KG1 (cell line): ENCODE data around the gene SIRPA.
"Not testable (repeated sequence)": the region's sequence is repeated elsewhere in the genome, so short reads cannot be mapped to it uniquely, and the experiment has no call there.

Source experiments
- DNase-seq: peaks from one replicate; lab custom pipeline; 2025; lab: John Stamatoyannopoulos, UW

Gene SIRPA

DNA sequence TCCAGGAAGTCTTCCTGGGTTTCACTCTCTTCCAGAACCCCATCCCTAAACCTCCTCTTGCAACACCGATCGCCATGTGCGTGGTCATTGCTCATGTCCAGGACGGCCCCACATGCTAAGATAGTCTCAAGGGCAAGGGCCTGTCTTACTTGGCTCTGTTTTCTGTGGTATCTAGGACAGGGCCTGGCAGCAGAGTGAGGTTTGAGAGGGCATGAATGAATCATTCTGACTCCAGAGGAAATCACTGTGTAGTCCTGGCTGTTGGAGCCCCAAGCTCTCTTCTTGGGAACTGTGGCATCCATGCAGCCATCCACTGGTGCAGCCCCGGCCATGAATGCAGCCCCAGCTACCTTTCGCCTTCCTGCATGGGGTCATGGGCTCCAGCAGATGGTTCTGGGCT, 12.4 kb downstream of the SIRPA start:
- no peak for DNase-seq

GRCh38 chr20:1908191-1908590, 13.0 kb downstream of the SIRPA start:
- no peak for DNase-seq

- no peak for DNase-seq
Observed at GRCh38 chr20:1909097-1909496, 13.9 kb downstream of the SIRPA start.

- no peak for DNase-seq
Observed at GRCh38 chr20:1911536-1911935, 16.3 kb downstream of the SIRPA start.

- no peak for DNase-seq
Observed at GRCh38 chr20:1912053-1912452, 16.8 kb downstream of the SIRPA start.

DNA sequence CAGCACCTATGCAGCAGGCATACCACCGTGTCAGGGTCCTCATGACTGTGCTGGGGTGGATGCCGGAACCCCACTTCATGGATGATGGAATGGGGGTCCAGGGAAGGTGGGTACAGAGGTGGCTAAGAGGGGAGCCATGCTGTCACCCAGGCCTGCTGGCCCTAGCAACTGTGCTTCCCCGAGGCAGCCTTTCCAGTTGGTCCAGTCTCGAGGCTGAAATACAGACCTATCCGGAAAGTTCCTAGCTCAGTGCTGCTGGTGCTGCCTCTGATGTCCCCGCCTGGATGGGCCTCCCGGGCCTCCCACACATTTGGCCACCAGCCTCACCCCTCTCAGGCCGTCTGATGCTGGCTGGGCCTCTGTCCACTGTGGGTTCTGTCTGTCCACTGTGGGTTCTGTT, 17.4 kb downstream of the SIRPA start:
- DNase-seq, result no peak

DNA sequence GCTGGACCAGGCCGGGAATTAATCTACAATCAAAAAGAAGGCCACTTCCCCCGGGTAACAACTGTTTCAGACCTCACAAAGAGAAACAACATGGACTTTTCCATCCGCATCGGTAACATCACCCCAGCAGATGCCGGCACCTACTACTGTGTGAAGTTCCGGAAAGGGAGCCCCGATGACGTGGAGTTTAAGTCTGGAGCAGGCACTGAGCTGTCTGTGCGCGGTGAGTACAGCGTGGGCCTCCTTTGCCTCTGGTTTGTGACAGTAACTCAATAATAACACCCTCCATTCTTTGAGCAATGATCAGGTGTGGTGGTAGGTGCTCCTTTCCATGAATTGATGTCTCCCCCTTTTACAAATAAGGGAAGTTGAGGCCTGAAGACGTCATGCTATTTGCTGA, 20.0 kb downstream of the SIRPA start:
- DNase-seq, result not testable (repeated sequence)

GRCh38 chr20:1915725-1916124, 20.5 kb downstream of the SIRPA start:
- no peak for DNase-seq

DNA sequence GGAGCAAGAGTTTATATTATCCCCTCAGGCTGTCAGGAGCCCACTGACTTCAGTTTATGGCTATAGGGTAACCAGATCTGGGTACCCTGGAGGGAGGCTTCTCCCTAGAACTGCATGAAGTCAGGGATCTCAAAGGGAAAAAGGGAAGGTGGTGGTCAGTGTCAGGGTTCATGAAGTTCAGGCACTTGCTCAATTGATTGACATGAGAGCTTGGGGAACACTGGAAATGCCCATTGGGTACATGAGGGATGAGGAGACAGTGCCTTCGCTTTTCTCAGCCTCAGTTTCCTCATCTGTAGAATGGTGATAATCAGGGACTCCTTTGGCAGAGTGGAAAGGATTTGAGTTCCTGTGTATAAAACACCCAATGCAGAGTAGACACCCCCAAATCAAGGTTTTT, 22.6 kb downstream of the SIRPA start:
- no peak for DNase-seq

- DNase-seq, result no peak
Observed at GRCh38 chr20:1918491-1919165, 23.4 kb downstream of the SIRPA start.

DNA sequence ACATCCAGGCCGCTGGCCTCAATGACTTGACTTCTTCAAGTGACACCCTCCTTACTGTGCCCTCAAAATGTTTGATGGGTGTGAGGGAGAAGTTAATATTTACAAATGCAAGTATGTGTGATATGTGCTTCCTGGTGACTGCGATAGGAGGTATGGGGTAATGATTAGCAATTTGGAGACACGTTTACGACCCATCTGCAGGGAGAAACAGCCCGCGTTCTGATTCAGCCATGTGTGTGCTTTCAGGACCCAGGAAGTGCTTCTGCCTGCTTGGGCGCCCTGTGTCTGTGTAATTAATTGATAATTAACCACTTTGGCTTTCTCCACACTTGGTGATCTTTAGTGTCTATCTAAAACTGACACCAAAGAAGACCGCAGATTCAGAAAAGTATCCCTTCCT, 25.0 kb downstream of the SIRPA start:
- no peak for DNase-seq

- no peak for DNase-seq
Observed at GRCh38 chr20:1920826-1921225, 25.6 kb downstream of the SIRPA start.

- DNase-seq, result not testable (repeated sequence)
Observed at GRCh38 chr20:1921985-1922384, 26.8 kb downstream of the SIRPA start.

- no peak for DNase-seq
Observed at GRCh38 chr20:1922786-1923185, 27.6 kb downstream of the SIRPA start.

GRCh38 chr20:1924910-1925861, 30.0 kb downstream of the SIRPA start:
- DNase-seq, result no peak

DNA sequence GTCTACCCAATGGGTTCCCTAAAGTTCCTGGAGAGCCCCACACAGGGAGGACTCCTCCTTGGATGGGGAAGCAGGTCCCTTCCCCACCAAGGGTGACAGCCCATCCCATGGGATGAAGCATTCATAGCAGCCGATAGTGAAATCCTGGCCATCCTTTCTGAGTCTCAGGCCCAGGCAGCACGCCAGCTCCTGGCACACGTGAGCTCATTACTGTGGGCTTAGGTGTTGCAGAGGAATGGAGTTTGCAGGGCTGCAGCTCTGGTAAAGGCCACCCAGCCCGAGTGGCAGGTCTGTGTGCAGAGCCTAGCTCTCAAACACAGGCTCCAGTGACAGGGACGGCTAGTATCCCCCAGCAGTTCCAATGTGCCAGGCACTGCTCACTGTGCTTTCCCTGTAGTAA, 31.0 kb downstream of the SIRPA start:
- no peak for DNase-seq

GRCh38 chr20:1927217-1927616, 32.0 kb downstream of the SIRPA start:
- no peak for DNase-seq

GRCh38 chr20:1928154-1928553, 32.9 kb downstream of the SIRPA start:
- DNase-seq, result no peak

DNA sequence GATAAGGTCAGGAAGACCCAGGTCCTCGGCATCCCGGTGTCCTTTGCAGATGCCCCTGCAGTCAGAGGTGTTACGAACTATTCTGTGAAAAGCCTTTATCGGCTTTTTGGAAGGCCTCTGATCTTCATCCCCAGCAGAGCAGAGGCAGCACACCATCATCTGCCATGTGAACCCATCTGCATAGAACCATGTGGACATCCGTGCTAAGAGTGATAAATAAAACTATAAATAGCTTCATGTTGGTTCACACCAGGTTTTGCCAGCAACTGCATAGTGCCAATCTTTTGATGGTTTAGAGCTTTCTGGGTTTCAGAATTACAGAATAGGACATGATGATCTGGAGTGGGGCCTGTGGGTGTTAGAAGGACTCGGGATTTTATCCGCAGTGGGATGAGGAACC, 33.6 kb downstream of the SIRPA start:
- no peak for DNase-seq

DNA sequence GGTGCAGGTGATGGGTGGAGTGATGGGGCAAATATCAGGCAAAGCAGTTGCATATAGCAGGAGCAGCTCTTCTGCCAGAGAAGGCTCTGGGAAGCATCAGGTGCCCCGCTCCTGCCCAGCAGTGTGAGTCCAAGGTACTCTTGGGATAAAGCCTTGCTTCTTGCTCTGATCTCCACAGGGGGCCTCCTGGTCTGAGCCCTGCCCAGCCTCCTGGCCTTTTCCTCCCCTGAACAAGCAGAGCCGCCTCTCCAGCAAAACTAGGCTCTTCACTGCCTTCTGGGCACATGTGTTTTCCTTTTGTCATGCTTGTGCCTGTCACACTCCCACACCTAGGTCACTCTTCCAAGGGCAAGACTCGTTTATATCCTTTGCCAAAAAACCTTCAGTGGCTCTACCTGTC, 34.3 kb downstream of the SIRPA start:
- DNase-seq, result no peak

DNA sequence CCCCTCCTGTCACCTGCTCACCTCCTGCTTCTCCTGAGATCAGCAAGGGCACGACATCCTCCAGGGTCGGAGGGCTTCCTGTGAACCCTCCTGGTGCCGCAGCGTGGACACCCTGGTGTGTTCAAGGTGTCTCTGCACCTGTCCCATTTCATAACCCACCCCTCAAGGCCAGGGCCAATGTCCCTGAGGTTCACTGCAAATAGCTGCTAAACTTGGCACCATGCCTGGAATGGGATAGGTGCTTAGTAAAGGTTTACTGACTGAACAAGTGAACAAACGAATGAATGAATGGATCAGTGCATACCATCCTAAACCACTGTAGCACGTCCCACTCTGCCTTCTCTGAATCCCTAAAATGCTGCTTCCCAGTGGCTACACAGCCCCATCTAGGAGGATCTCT, 35.0 kb downstream of the SIRPA start:
- DNase-seq, result no peak

DNA sequence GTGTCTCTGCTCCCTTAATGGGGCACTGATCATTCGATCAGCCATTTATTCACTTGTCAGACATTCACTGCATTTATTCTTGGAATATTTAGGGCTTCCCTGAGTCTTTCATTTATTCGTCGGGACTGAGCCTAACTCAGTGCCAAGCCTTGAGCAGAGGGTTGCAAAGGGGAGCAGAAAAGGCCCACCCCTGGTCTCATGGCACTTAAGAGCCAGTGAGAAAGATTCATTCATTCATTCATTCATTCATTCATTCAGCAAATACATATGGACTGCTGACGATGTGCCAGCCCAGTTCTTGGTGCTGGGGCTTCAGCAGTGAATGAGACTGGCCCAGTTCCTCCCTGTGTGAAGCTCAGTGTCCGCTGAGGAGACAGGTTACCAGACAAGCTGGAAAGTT, 36.6 kb downstream of the SIRPA start:
- no peak for DNase-seq

DNA sequence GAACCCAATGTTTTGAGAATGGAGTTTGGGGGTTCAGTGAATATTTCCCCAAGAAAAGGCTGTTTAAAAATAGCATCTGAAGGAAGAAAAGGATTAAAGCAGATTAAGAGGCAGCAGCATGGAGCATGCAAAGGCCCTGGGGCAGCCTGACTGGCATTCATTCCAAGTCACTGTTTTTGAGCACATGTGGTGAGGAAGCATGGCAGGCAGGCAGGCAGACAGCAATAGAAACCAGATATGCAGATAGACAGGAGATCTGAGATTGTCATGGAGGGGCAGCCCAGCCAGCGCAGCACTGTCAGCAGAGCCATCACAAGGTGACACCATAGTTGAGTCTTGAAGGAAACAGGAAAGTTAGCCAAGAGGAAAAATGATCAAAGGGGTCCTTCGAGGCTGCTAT, 37.8 kb downstream of the SIRPA start:
- DNase-seq, result no peak
